Measurements from ENCODE around the gene SAMD9.
"Not testable (repeated sequence)": the region's sequence is repeated elsewhere in the genome, so short reads cannot be mapped to it uniquely, and the experiment has no call there.

SAMD9 gene

DNA sequence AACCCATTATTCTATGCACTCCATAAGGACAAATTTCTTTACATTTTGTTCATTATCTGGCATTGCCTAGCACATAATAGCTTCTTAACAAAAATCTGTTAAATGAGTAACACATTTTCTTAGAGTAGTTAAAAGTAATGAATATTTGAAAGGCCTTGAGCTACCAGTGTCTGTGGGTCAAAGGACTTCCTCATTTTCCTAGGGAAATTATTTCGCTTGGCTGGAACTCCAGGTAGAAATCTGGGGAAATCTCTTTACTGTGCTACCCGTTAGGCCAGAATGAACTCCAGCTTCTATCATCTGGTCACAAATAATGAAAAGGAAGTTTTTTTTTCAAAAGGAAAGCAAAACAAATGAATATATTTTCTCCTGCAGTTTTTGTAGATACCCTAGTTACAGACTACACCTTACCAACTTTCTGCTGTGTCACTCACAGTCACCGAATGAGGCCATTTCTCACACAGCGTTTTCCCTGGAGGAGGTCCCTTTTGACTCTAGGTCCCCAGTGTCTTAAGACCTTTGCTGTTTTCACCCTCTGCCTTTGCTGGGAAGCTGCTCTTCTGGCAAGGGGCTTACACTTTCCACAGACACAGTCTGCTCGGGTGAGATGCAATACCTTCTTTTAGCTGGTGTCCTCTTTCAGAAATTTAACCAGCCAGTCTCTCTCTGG, 28.8 kb upstream of the SAMD9 start:
- Histone ChIP-seq H3K4me1 (ENCODE audit: control insufficient read depth, insufficient read depth, low read length) (no peaks in the 10 kb centered on the region), H3K36me3 (ENCODE audit: control insufficient read depth, insufficient read depth, low read length) (no peaks in the 10 kb centered on the region), H3K27me3 (ENCODE audit: control insufficient read depth, insufficient read depth, low read length) (no peaks in the 10 kb centered on the region), H3K9ac (ENCODE audit: low read depth, low read length) (no peak overlapping the region), H3K4me3 (ENCODE audit: low read depth, low read length) (no peak overlapping the region), H3K9me3 (ENCODE audit: control insufficient read depth, insufficient read depth, low read length) (no peaks in the 10 kb centered on the region)

DNA sequence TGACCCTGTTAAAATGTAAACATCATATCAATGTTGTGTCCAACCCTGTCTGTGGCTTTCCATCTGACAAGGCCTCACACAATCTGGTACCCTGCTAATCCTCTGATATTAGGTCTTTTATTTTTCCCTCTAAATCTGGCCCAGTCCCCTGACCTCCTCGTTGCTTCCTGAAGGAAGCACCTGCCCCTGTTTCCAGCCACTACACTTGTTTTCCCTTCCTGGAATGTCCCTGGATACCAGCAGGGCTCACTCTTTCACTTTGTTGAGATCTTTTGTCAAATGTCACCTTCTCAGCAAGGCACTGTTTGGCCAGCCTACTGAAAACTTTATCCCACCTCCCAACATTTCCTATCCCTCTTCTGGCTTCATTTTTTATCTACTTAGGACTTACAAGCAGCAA, 28.3 kb upstream of the SAMD9 start:
- Histone ChIP-seq H3K4me1 (ENCODE audit: control insufficient read depth, insufficient read depth, low read length) (no peaks in the 10 kb centered on the region), H3K36me3 (ENCODE audit: control insufficient read depth, insufficient read depth, low read length) (no peaks in the 10 kb centered on the region), H3K9me3 (ENCODE audit: control insufficient read depth, insufficient read depth, low read length) (no peaks in the 10 kb centered on the region), H3K27me3 (ENCODE audit: control insufficient read depth, insufficient read depth, low read length) (no peaks in the 10 kb centered on the region), H3K9ac (ENCODE audit: low read depth, low read length) (no peak overlapping the region), H3K4me3 (ENCODE audit: low read depth, low read length) (no peak overlapping the region)

DNA sequence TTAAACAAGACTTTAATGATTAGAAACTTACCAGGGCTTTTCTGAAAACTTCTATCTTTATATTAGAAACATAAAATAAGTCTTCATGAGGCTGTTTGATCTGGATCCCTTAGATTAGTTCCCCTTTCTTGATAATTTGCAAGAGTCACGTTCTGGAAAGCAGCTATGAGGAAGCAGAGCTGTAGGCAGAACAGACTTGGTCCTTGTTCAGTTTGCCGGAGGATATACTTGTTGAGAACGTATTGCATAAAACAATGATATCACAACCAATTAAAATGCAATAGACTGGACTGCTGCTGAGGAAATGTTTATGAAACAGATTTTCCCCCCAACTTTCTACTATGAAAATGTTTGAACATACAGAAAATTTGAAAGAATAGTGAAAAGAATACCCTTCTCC, 27.6 kb upstream of the SAMD9 start:
- no peaks in the 10 kb centered on the region for H3K27me3 ChIP-seq (ENCODE audit: control insufficient read depth, insufficient read depth, low read length)
- no peaks in the 10 kb centered on the region for H3K9me3 ChIP-seq (ENCODE audit: control insufficient read depth, insufficient read depth, low read length)
- H3K4me1 ChIP-seq (ENCODE audit: control insufficient read depth, insufficient read depth, low read length), result no peaks in the 10 kb centered on the region
- no peak overlapping the region for H3K4me3 ChIP-seq (ENCODE audit: low read depth, low read length)
- H3K36me3 ChIP-seq (ENCODE audit: control insufficient read depth, insufficient read depth, low read length), result no peaks in the 10 kb centered on the region
- H3K9ac ChIP-seq (ENCODE audit: low read depth, low read length), result no peak overlapping the region

DNA sequence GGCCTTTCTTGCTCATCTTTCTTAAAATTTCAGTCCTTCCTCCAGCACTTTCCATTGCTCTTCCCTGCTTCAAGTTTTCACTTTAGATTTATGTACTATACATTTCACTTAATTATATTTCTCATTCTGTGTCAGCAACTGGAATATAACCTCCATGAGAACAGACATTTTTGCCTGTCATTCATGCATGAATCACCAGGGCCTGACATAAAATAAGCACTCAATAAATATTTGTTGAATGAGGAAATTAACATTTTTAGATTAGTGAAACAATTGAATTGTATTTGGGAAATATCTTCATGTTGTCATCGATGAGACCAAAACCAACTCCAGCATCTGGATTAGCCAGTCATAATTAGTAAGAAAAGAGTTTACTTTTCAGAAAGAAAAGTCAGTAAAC, 24.3 kb upstream of the SAMD9 start:
- Histone ChIP-seq H3K9ac (ENCODE audit: low read depth, low read length) (no peak overlapping the region), H3K9me3 (ENCODE audit: control insufficient read depth, insufficient read depth, low read length) (no peaks in the 10 kb centered on the region), H3K4me3 (ENCODE audit: low read depth, low read length) (no peak overlapping the region), H3K27me3 (ENCODE audit: control insufficient read depth, insufficient read depth, low read length) (no peaks in the 10 kb centered on the region), H3K4me1 (ENCODE audit: control insufficient read depth, insufficient read depth, low read length) (no peaks in the 10 kb centered on the region), H3K36me3 (ENCODE audit: control insufficient read depth, insufficient read depth, low read length) (no peaks in the 10 kb centered on the region)

DNA sequence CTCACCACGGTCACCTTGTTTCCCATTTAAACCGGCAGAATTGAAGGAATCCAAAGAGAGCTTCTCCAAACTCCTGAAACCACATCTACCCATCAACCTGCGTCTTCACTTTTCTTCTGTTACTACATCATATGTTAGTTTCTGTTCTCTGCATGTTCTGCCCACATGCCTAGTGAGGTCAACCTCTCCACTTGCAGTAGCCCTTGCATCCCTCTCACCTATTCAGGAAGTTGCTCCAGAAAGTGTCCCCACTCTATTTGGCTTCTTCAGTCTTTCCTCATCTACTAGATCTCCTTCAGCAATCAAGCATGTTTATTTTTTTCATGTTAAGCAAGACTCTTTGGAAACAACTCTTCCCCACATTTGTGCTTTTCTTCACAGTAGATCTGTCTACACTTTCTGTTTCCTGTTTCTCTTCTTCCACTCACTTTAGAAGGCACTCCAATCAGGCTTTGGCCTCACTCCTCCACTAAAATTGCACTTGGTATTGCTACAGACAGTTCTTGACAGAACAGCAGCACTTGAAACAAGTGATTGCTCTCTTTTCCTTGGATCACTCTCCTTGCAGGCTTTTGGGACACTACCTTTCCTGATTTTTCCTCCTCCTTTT, 22.9 kb upstream of the SAMD9 start:
- H3K36me3 ChIP-seq (ENCODE audit: control insufficient read depth, insufficient read depth, low read length), result no peaks in the 10 kb centered on the region
- H3K27me3 ChIP-seq (ENCODE audit: control insufficient read depth, insufficient read depth, low read length), result no peaks in the 10 kb centered on the region
- H3K9me3 ChIP-seq (ENCODE audit: control insufficient read depth, insufficient read depth, low read length), result no peaks in the 10 kb centered on the region
- no peak overlapping the region for H3K9ac ChIP-seq (ENCODE audit: low read depth, low read length)
- H3K4me3 ChIP-seq (ENCODE audit: low read depth, low read length), result no peak overlapping the region
- H3K4me1 ChIP-seq (ENCODE audit: control insufficient read depth, insufficient read depth, low read length), result no peaks in the 10 kb centered on the region

DNA sequence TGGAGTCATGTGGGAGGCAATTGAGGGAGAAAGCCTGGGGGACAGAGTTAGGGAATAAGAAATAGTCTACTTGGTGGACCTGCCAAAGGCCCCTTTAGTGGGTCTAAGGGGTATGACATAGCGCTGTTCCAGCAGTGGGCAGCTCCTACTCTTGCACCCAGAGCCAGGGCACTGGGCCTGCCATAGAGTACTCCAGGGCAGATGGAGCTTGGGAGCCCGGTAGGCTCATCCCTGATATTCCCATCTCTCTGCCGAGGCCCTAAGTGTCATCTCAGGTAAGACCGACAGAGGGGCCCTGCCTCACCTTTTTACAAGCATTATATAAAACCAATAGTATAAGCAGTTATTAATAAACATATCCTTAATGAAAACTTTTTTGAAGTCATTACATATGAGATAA, 20.8 kb upstream of the SAMD9 start:
- no peaks in the 10 kb centered on the region for H3K9me3 ChIP-seq (ENCODE audit: control insufficient read depth, insufficient read depth, low read length)
- H3K4me1 ChIP-seq (ENCODE audit: control insufficient read depth, insufficient read depth, low read length), result no peaks in the 10 kb centered on the region
- H3K27me3 ChIP-seq (ENCODE audit: control insufficient read depth, insufficient read depth, low read length), result no peaks in the 10 kb centered on the region
- no peaks in the 10 kb centered on the region for H3K36me3 ChIP-seq (ENCODE audit: control insufficient read depth, insufficient read depth, low read length)
- no peak overlapping the region for H3K4me3 ChIP-seq (ENCODE audit: low read depth, low read length)
- no peak overlapping the region for H3K9ac ChIP-seq (ENCODE audit: low read depth, low read length)

DNA sequence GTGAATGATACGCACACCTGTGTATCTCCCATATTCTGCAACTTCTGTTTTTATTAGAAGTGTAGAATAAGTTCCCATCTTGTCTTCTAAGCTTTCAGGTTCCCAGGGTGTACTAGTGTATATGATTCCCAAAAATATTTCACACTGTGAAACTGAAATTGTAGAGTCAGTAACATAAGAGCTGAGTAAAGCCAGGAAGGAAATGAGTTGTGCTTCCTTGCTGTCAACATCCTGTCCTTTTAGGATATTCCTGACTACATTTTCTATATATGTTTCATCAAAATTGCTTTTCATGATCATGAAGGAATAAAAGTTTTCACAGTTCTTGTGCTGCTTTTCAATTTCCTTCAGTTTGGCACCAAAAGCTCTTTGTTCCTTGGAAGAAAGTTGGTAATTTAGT, 15.2 kb upstream of the SAMD9 start:
- Histone ChIP-seq H3K9me3 (ENCODE audit: control insufficient read depth, insufficient read depth, low read length) (no peaks in the 10 kb centered on the region), H3K27me3 (ENCODE audit: control insufficient read depth, insufficient read depth, low read length) (no peaks in the 10 kb centered on the region), H3K36me3 (ENCODE audit: control insufficient read depth, insufficient read depth, low read length) (no peaks in the 10 kb centered on the region), H3K4me3 (ENCODE audit: low read depth, low read length) (no peak overlapping the region), H3K9ac (ENCODE audit: low read depth, low read length) (no peak overlapping the region), H3K4me1 (ENCODE audit: control insufficient read depth, insufficient read depth, low read length) (no peaks in the 10 kb centered on the region)

DNA sequence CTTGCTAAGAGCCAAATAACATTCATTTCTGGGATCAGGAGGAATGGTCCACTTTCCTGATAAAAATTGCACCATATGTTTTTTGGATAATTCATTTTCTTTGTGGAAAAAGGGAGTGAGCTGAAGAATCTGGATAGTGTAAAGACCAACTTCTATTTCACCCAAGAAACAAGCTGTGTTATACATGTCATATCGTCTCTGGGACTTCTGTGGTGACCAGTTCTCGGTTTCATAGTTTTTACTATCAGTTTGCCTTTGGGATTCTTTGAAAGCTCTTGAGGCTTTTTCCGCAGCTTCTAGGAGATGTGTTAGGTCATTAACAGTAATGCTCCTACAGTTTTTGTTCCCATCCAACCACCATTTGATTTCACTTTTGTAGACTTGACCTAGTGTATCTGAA, 14.4 kb upstream of the SAMD9 start:
- no peaks in the 10 kb centered on the region for H3K27me3 ChIP-seq (ENCODE audit: control insufficient read depth, insufficient read depth, low read length)
- no peaks in the 10 kb centered on the region for H3K9me3 ChIP-seq (ENCODE audit: control insufficient read depth, insufficient read depth, low read length)
- no peaks in the 10 kb centered on the region for H3K36me3 ChIP-seq (ENCODE audit: control insufficient read depth, insufficient read depth, low read length)

DNA sequence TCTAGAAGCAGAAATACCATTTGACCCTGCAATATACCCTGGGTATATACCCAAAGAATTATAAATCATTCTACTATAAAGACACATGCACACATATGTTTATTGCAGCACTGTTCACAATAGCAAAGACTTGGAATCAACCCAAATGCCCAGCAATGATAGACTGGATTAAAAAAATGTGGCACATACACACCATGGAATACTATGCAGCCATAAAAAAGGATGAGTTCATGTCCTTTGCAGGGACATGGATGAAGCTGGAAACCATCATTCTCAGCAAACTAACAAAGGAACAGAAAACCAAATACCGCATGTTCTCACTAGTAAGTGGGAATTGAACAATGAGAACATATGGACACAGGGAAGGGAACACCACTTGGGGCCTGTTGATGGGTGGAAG, 9.2 kb upstream of the SAMD9 start:
- not testable (repeated sequence) for H3K27me3 ChIP-seq (ENCODE audit: control insufficient read depth, insufficient read depth, low read length); H3K4me1 ChIP-seq (ENCODE audit: control insufficient read depth, insufficient read depth, low read length); H3K9me3 ChIP-seq (ENCODE audit: control insufficient read depth, insufficient read depth, low read length); H3K9ac ChIP-seq (ENCODE audit: low read depth, low read length); H3K36me3 ChIP-seq (ENCODE audit: control insufficient read depth, insufficient read depth, low read length); H3K4me3 ChIP-seq (ENCODE audit: low read depth, low read length)

More for the DNA sequence above, 14.4 kb upstream of the SAMD9 start:
- Histone ChIP-seq H3K4me3 (ENCODE audit: low read depth, low read length) (no peak overlapping the region), H3K9ac (ENCODE audit: low read depth, low read length) (no peak overlapping the region), H3K4me1 (ENCODE audit: control insufficient read depth, insufficient read depth, low read length) (no peaks in the 10 kb centered on the region)

DNA sequence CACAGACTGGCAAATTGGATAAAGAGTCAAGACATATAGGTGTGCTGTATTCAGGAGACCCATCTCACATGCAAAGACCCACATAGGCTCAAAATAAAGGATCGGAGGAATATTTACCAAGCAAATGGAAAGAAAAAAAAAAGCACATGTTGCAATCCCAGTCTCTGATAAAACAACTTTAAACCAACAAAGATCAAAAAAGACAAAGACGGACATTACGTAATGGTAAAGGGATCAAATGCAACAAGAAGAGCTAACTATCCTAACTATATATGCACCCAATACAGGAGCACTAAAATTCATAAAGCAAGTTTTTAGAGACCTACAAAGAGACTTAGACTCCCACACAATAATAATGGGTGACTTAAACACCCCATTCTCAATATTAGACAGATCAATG, 5.8 kb upstream of the SAMD9 start:
- H3K4me3 ChIP-seq (ENCODE audit: low read depth, low read length); H3K9ac ChIP-seq (ENCODE audit: low read depth, low read length); H3K9me3 ChIP-seq (ENCODE audit: control insufficient read depth, insufficient read depth, low read length); H3K36me3 ChIP-seq (ENCODE audit: control insufficient read depth, insufficient read depth, low read length); H3K27me3 ChIP-seq (ENCODE audit: control insufficient read depth, insufficient read depth, low read length); H3K4me1 ChIP-seq (ENCODE audit: control insufficient read depth, insufficient read depth, low read length): not testable (repeated sequence)

DNA sequence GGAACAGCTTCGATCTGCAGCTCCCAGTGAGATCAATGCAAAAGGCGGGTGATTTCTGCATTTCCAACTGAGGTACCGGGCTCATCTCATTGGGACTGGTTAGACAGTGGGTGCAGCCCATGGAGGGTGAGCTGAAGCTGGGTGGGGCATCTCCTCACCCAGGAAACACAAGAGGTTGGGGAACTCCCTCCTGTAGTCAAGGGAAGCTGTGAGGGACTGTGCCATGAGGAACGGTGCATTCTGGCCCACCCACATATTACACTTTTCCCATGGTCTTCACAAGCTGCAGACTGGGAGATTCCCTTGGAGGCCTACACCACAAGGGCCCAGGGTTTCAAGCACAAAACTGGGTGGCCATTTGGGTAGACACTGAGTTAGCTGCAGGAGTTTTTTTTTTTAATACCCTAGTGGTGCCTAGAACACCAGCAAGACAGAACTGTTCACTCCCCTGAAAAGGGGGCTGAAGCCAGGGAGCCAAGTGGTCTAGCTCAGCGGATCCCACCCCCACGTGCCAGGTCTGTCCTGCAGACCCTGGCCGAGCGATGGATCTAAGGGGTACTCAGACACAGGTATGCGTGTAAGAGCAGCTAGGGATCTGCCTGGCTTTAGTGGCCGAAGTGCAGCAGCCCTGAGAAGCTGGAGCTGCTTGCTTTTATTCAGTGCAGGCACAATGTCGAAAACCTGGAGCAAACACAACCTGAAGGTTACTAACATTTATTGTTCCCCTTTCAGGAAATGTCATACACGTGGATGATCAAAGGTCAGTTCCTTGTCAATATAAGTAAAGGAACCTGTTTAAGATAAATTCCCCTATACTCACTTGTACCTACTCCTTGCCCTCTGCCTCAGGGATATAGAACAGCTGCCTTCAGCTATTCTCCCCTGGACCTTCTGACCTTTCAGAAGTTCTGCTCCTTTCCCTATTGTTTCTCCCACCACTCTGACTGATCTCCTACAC, 3.1 kb upstream of the SAMD9 start:
- Histone ChIP-seq H3K4me1 (ENCODE audit: control insufficient read depth, insufficient read depth, low read length) (peaks cover 6% of the 10 kb centered on the region), H3K4me3 (ENCODE audit: low read depth, low read length) (no peak overlapping the region), H3K9me3 (ENCODE audit: control insufficient read depth, insufficient read depth, low read length) (no peaks in the 10 kb centered on the region), H3K9ac (ENCODE audit: low read depth, low read length) (no peak overlapping the region), H3K27me3 (ENCODE audit: control insufficient read depth, insufficient read depth, low read length) (no peaks in the 10 kb centered on the region), H3K36me3 (ENCODE audit: control insufficient read depth, insufficient read depth, low read length) (no peaks in the 10 kb centered on the region)
